GM18873 (cell line): ENCODE measurements around the gene TMPRSS7.

Experiments
- ATAC-seq: cut with Tn5 transposase; IDR thresholded peaks from one replicate; pipeline ENCODE4 v1.9.1; 2021; ENCODE audit warnings: mild to moderate bottlenecking, moderate library complexity, moderate number of reproducible peaks; ENCODE audit not compliant: unreplicated experiment, low FRiP score

The TMPRSS7 gene

DNA sequence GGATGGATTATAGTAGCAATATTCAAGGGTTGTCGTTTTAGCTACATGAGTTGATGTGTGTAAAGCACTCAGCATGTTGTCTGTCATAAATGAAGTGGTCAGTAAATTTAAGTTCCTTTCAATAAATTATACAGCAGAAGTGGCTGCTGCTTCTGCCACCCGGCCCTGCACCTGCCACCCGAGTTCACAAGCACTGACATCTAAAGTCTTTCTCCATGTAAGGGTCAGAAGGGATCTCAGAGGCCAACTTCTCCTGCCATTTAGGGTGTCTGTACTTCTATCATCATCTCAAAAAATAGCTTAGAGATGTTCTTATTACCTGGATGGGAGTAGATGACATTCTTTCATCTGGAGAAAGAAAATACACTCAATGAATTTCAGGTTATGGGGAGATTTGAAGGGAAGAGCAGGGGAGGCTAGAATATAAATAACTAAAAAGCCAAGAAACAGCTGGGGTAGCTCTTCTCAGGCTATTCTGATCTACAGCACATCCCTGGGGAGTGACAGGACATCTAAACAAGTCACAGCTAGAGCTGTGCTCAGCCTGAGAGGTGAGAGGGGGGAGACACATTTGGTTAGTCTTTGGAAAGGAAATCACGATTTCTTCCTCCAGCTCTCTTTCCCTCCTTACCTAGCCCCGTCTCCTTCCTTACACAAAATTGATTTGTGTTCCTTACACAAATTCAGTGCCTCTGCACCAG lies 90.5 kb downstream of the TMPRSS7 start:
- no peak for ATAC-seq

DNA sequence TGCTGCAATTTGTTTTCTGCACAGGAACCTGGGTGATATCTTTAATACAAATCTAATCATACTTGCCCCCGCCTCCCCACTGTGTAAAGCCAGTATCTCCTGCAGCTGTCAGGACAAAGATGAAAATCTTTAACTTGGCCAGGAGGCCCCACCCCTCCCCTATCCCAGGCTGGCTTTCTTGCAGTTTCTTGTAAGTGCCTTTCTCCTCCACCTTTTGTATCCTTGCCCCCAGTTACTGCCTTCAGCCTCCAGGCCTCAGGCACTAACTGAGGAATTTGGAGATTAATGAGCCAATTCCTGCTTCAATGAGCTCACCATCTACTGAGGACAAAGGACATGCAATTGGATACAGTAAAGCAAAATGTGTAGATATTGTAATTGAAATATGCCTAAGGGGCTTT lies 92.0 kb downstream of the TMPRSS7 start:
- ATAC-seq = no peak

DNA sequence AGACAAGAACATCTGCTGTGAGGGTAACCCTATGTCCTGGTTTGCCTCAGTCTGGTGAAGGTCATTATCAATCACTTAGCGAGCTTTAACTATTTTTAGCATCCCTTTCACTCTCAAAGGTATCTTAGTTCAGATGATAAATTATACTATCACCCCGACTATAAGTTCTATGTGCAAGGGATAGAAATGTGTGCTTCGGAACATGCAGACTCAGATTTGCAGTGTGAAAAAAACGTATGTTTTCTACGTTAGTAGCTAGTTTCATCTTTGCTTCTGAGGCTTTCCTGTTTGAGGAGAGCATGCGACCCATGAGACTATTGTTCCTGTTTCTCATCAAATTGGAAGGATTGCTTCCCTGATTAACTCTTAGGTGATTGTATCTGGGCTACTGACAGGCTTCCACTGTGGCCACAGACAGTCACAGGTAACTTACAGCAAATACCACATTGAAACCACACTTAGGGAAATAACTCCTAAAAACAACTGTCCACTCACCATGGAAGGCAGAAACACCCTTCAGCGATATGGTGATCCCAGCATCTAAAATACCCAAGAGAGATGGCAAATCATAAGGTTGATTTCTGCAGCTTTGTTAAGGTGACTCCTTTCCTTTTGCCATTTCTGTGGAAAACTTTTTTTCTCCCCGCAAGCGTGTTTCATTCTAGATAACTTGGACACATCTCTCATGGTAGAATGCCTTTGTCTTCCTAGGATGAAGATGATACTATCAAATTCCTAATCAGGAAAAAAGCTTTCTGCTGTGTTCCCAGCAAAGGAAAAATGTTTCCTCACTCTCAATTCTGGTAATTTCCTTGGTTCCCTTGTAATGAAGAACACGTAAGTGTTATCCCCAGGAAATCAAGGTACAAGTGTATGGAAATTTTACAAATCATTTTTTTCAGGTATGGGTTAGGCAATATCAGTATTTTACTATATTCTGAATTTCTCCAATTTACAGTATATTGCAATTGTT lies 93.3 kb downstream of the TMPRSS7 start:
- no peak for ATAC-seq

DNA sequence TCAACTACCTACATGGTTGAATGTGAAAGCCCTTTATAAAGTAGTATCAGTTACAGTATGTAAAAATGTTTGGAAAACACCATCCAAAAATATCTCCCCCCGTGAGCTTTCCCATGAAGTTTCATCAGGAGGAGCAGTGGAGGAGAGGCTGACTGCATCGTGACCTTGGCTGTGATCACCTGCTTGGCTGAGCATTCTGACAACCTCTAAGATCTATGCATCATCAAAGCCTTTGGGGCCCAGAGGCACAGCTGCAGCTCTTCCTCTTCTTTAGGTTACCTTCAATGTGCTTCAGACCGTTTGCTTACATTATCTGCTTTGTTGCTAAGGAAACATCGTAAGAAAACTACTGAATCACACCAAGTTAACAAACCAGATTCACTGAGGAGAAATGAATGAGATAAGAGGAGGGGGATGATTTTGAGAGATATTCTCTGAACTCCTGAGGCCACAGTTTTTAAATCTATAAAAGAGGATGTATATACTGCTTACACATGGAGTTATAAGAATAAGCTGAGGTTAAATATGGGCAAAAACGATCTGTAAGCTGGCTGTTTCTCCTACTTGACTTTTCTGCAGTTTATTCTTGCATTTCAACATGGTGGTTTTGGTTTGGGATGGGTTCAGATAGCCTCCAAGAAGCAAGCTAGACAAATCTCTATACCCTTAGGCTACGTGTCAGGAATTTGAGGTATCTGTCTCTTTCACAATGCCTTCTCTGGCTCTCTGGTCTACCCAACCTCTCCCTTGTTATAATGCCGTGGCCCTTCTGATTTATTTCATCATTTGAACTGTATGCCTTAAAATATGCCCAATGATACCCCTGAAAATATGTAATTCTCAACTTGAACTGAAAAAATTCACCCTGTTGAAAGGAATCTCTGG lies 94.5 kb downstream of the TMPRSS7 start:
- ATAC-seq = peak; percentile 48

DNA sequence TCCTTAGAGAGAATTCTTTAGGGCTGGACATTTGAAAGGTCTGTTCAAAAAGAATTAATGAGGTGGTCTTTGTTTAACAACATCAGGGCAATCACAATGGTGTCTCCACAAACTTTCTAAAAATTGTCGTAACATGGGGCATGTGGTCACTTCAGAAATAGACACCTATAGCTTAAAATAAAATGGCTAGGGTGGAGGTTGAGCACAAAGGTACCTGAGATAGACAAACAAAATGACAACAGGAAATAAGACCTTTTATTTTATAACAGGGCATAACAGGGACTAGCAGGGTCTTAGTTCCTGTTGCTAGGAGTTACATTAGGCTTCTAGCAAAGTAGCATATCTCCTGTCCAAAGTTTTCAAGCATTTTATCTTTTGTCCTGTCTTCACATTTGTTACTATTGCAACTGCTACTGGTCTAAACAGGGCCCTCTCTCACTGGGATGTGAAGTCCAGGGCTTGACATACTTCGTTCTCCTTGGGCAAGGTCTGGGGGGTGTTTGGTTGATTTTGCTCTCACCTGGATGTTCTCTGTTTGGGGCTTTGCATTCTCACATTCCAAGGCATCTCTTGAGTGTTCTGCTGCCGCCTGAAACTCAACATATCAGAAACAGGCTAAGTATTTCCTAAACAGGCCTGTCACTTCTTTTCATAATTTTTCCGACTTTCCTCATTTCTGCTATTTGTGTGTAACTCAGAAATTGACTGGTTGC lies 95.5 kb downstream of the TMPRSS7 start:
- no peak for ATAC-seq

DNA sequence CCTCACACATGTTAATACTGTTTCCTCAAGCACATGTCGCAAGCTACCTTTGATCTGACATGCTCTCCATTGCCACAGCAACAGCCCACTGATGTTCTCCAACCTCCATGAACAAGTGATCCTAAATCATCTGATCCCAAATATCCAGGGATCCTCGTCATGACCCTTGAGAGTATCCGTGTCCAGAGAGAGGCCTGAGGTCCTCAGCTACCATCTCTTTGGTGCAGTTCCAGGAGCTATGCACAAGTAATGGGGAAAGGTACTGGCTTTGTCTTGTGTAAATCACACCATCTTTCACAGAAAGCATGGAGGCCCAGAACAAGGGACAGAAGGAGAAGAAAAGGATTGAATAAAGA lies 96.1 kb downstream of the TMPRSS7 start:
- no peak for ATAC-seq
